HCT116 (cell line): ENCODE data around the gene MLEC. TPM values are rescaled to one million over a fixed set of nuclear protein-coding genes. Genes with fewer than 3 reads are reported as not detected.

Experiments
- ATAC-seq: fragments of 200-7000 bp; cut with Tn5 transposase; 2 replicates; pipeline ENCODE4 v1.9.1; 2020; ENCODE audit warnings: mild to moderate bottlenecking, moderate library complexity
- BruUV-seq: library from RNA; stranded (reverse); fragments of 400-500 nt; replicated peaks from 2 replicates; lab custom pipeline; 2021; lab: Mats Ljungman, UMichigan
- CTCF ChIA-PET: fragments of 300-600 bp; sonication (Branson Sonifier 250); formaldehyde crosslinking; loops from one replicate; lab custom pipeline; 2021; ENCODE audit warnings: antibody characterized with exemption; lab: Charles Lee
- POLR2A ChIA-PET: fragments of 300-600, 350-600 bp; sonication (Branson Sonifier 250); formaldehyde crosslinking; loops from one replicate; lab custom pipeline; 2021; ENCODE audit warnings: antibody characterized with exemption; lab: Charles Lee
- RAD21 ChIA-PET, 2 experiments: fragments of 300-600 bp; sonication (Branson Sonifier 250); formaldehyde crosslinking; loops; one replicate each; lab custom pipeline; 2023; ENCODE audit warnings: low total read pairs in 2 of 2; ENCODE audit not compliant: uncharacterized antibody in 2 of 2, unreplicated experiment in 2 of 2, low non-redundant PET in 1 of 2; lab: Charles Lee
- DNase-seq: peaks from one replicate; pipeline ENCODE4 v3.0.0-alpha.2; 2010; ENCODE audit warnings: low read depth, low spot score
- H2AFZ ChIP-seq: fragments of 200-600 bp; shearing (Covaris generic), sonication (generic); 2 replicates; pipeline ENCODE4 v1.6.1; 2017; ENCODE audit warnings: low read depth, mixed run types, mixed read lengths, antibody characterized with exemption, low read length; ENCODE audit not compliant: poor library complexity, severe bottlenecking
- H3K27ac ChIP-seq: 2 replicates; pipeline ENCODE4 v1.5.1; 2012; ENCODE audit warnings: low read depth, low read length
- H3K27me3 ChIP-seq: fragments of 200-600 bp; sonication (generic); 2 replicates; pipeline ENCODE4 v1.6.1; 2016; ENCODE audit warnings: mixed run types, low read length, mixed read lengths; ENCODE audit not compliant: insufficient read depth
- H3K36me3 ChIP-seq, 2 experiments: fragments of 200-500 bp in 1 of 2; fragments of 200-600 bp in 1 of 2; sonication (Bioruptor generic) in 1 of 2; sonication (generic) in 1 of 2; 2 replicates each; pipeline versions ENCODE4 v1.5.1 to v1.6.1; 2014 to 2016; ENCODE audit warnings: low read length in 2 of 2, inconsistent platforms in 1 of 2, mixed read lengths in 1 of 2, mixed run types in 1 of 2; ENCODE audit not compliant: insufficient read depth in 2 of 2, control insufficient read depth in 1 of 2
- H3K4me1 ChIP-seq, 2 experiments: fragments of 200-600 bp in 1 of 2; sonication (generic) in 1 of 2; 2 replicates each; pipeline versions ENCODE4 v1.5.1 to v1.6.1; 2012 to 2017; ENCODE audit warnings: low read length in 2 of 2, inconsistent platforms in 1 of 2, mild to moderate bottlenecking in 1 of 2, mixed read lengths in 1 of 2, mixed run types in 1 of 2, moderate library complexity in 1 of 2; ENCODE audit not compliant: insufficient read depth in 2 of 2, control insufficient read depth in 1 of 2
- H3K4me2 ChIP-seq: fragments of 200-600 bp; sonication (generic); 2 replicates; pipeline ENCODE4 v1.6.1; 2017; ENCODE audit warnings: mixed run types, low read length, mixed read lengths
- H3K4me3 ChIP-seq, 2 experiments: fragments of 200-600 bp in 1 of 2; sonication (generic) in 1 of 2; replicated peaks in 1 of 2; 2 replicates each; pipeline ENCODE4 v1.5.1; 2011 to 2016; ENCODE audit warnings: low read length in 2 of 2, control low read depth in 1 of 2, low read depth in 1 of 2, mild to moderate bottlenecking in 1 of 2, mixed read lengths in 1 of 2, mixed run types in 1 of 2
- H3K79me2 ChIP-seq: fragments of 200-600 bp; sonication (generic); 2 replicates; pipeline ENCODE4 v1.6.1; 2017; ENCODE audit warnings: mild to moderate bottlenecking, mixed run types, low read length, moderate library complexity, mixed read lengths; ENCODE audit not compliant: insufficient read depth
- H3K9ac ChIP-seq: fragments of 200-600 bp; sonication (generic); 2 replicates; pipeline ENCODE4 v1.6.1; 2016; ENCODE audit warnings: low read length, mixed read lengths
- H3K9me2 ChIP-seq: fragments of 200-600 bp; sonication (generic), shearing (Covaris generic); 2 replicates; pipeline ENCODE4 v1.6.1; 2017; ENCODE audit warnings: mixed run types, mild to moderate bottlenecking, moderate library complexity; ENCODE audit not compliant: insufficient read depth
- H3K9me3 ChIP-seq, 2 experiments: fragments of 200-500 bp in 1 of 2; fragments of 200-600 bp in 1 of 2; sonication (Bioruptor generic) in 1 of 2; sonication (generic) in 1 of 2; 2 replicates each; pipeline ENCODE4 v1.6.1; 2014 to 2017; ENCODE audit warnings: low read length in 2 of 2, mixed read lengths in 2 of 2, inconsistent platforms in 1 of 2, low read depth in 1 of 2, mild to moderate bottlenecking in 1 of 2, mixed run types in 1 of 2, moderate library complexity in 1 of 2; ENCODE audit not compliant: control insufficient read depth in 1 of 2, insufficient read depth in 1 of 2
- H4K20me1 ChIP-seq: fragments of 200-600 bp; sonication (generic), shearing (Covaris generic); 2 replicates; pipeline ENCODE4 v1.6.1; 2017; ENCODE audit warnings: mixed run types, mild to moderate bottlenecking, moderate library complexity; ENCODE audit not compliant: insufficient read depth
- CEBPB ChIP-seq: IDR thresholded peaks from 2 replicates; pipeline ENCODE4 v1.6.1; 2012; ENCODE audit warnings: low read depth
- CTCF ChIP-seq, 3 experiments: fragments of 200-600 bp in 1 of 3; sonication (generic) in 1 of 3; IDR thresholded peaks in 2 of 3; conservative IDR thresholded peaks in 1 of 3; 2 replicates each; pipeline ENCODE4 v1.5.1; 2012 to 2017; ENCODE audit warnings: low read depth in 2 of 3, low read length in 2 of 3, antibody characterized with exemption in 1 of 3, borderline replicate concordance in 1 of 3, control low read depth in 1 of 3, mild to moderate bottlenecking in 1 of 3, mixed read lengths in 1 of 3, mixed run types in 1 of 3, moderate library complexity in 1 of 3; ENCODE audit not compliant: insufficient read depth in 1 of 3
- RAD21 ChIP-seq: IDR thresholded peaks from 2 replicates; pipeline ENCODE4 v1.6.1; 2012; ENCODE audit warnings: low read depth, mild to moderate bottlenecking
- SP1 ChIP-seq: IDR thresholded peaks from 2 replicates; pipeline ENCODE4 v1.6.1; 2012; ENCODE audit warnings: low read depth
- ZFX ChIP-seq: fragments of 450-650 bp; IDR thresholded peaks from 2 replicates; pipeline ENCODE4 v1.6.1; 2017
- ZNF274 ChIP-seq: fragments of 200-500 bp; sonication (Bioruptor generic); IDR thresholded peaks from 2 replicates; pipeline ENCODE4 v1.6.1; 2014; ENCODE audit warnings: mild to moderate bottlenecking, low read depth, low read length, inconsistent platforms
- intact Hi-C: fragments of 100-400 bp; cut with micrococcal nuclease; formaldehyde crosslinking; loops from 2 replicates; pipeline ENCODE4 v1.10.0; 2022
- total RNA-seq: library from RNA; stranded (reverse); gene quantifications from one replicate; pipeline ENCODE4 v1.2.1, GENCODE V29; 2021; ENCODE audit not compliant: unreplicated experiment

Gene MLEC
- total RNA-seq, 1 experiment from 2014 or later, result 152 TPM

- no TSS peak for BruUV-seq
- H3K79me2 ChIP-seq, result no peaks in the 10 kb centered on the region
- peaks cover 3 to 22% of the 10 kb centered on the region in 2 experiments; a peak in 2 of 4 replicates for H3K4me1 ChIP-seq
- H3K9ac ChIP-seq, result peak overlapping the region; percentile 81
- CTCF ChIA-PET, result interaction anchor here (0.6 kb wide), 1 partner anchor 215 kb away, joined by 3 read pairs; no protein-coding TSS in a partner anchor
- DNase-seq (no peak), ATAC-seq (peak; percentile 8)
- H3K27me3 ChIP-seq, result no peaks in the 10 kb centered on the region
- H3K9me3 ChIP-seq, result no peaks in the 10 kb centered on the region
- H2AFZ ChIP-seq, result peak overlapping the region; percentile 32
- peaks cover 20 to 24% of the 10 kb centered on the region in 2 experiments; a peak in 3 of 4 replicates for H3K36me3 ChIP-seq
- H3K27ac ChIP-seq, result peak overlapping the region; percentile 73; the same call in 1 of the 2 replicates
- intact Hi-C loops, result loop anchor here (5.0 kb wide), 1 partner anchor 247 kb away; no protein-coding TSS in a partner anchor
- H3K4me2 ChIP-seq, result peak overlapping the region; percentile 96
- POLR2A ChIA-PET, result interaction anchor here (1.2 kb wide), 1 partner anchor 15 kb away, joined by 3 read pairs; the partner anchor contains the start of gene UNC119B
- RAD21 ChIA-PET, result no interaction called here
- H3K4me3 ChIP-seq, result peak overlapping the region; percentile 81 to 83
- H3K9me2 ChIP-seq, result no peaks in the 10 kb centered on the region
- TF ChIP-seq ZFX (no peak), ZNF274 (no peak), RAD21 (no peak), CEBPB (no peak), CTCF (IDR thresholded peaks at IDR 0.05 in 2 of 3, conservative IDR thresholded peaks at IDR 0.05 in 1 of 3; ENCODE audit: borderline replicate concordance in 1 of 3, insufficient read depth in 1 of 3, low read depth in 2 of 3, low read length in 2 of 3) (no peak), SP1 (no peak)
- H4K20me1 ChIP-seq, result no peaks in the 10 kb centered on the region
These were observed 38.3 kb downstream of the MLEC start for GRCh38 chr12:120725151-120725658.
